OCI-LY1 (cell line): Measurements from ENCODE around the gene SLC13A2.

ENCODE experiments used
- H2AFZ ChIP-seq: fragments of 200-600 bp; sonication (generic), shearing (Covaris generic); 2 replicates; pipeline ENCODE4 v1.6.0; 2014; ENCODE audit warnings: antibody characterized with exemption, mild to moderate bottlenecking, low read length
- H3F3A ChIP-seq: fragments of 200-600 bp; sonication (generic), shearing (Covaris generic); 2 replicates; pipeline ENCODE4 v1.6.0; 2014; ENCODE audit warnings: mild to moderate bottlenecking, antibody characterized with exemption, low read length, moderate library complexity; ENCODE audit not compliant: insufficient read depth
- H3K27ac ChIP-seq: fragments of 200-600 bp; sonication (generic); 2 replicates; pipeline ENCODE4 v1.5.1; 2014; ENCODE audit warnings: low read length, mixed run types, mild to moderate bottlenecking, low read depth; ENCODE audit not compliant: poor library complexity, severe bottlenecking
- H3K27me3 ChIP-seq: fragments of 200-600 bp; sonication (generic); 2 replicates; pipeline ENCODE4 v1.6.0; 2014; ENCODE audit warnings: antibody characterized with exemption, mild to moderate bottlenecking, low read length, moderate library complexity; ENCODE audit not compliant: insufficient read depth
- H3K36me3 ChIP-seq: fragments of 200-600 bp; sonication (generic); 2 replicates; pipeline ENCODE4 v1.6.1; 2014; ENCODE audit warnings: mild to moderate bottlenecking, antibody characterized with exemption, low read length, moderate library complexity, mixed read lengths; ENCODE audit not compliant: insufficient read depth
- H3K4me1 ChIP-seq: fragments of 200-600 bp; sonication (generic); 2 replicates; pipeline ENCODE4 v1.5.1; 2014; ENCODE audit warnings: mild to moderate bottlenecking, low read length, moderate library complexity; ENCODE audit not compliant: insufficient read depth, severe bottlenecking
- H3K4me2 ChIP-seq: fragments of 200-600 bp; sonication (generic), shearing (Covaris generic); 2 replicates; pipeline ENCODE4 v1.6.1; 2014; ENCODE audit warnings: low read length
- H3K4me3 ChIP-seq: fragments of 200-600 bp; sonication (generic); 2 replicates; pipeline ENCODE4 v1.5.1; 2014; ENCODE audit warnings: low read length, low read depth, mild to moderate bottlenecking, mixed read lengths; ENCODE audit not compliant: poor library complexity, severe bottlenecking
- H3K79me2 ChIP-seq: fragments of 200-600 bp; shearing (Covaris generic); 2 replicates; pipeline ENCODE4 v1.6.1; 2016; ENCODE audit warnings: mixed run types, low read length, mixed read lengths; ENCODE audit not compliant: insufficient read depth
- H3K9ac ChIP-seq: fragments of 200-600 bp; sonication (generic), shearing (Covaris generic); 2 replicates; pipeline ENCODE4 v1.6.1; 2014; ENCODE audit warnings: mild to moderate bottlenecking, low read length, mixed read lengths
- H3K9me2 ChIP-seq: fragments of 200-600 bp; sonication (generic), shearing (Covaris generic); 2 replicates; pipeline ENCODE4 v1.6.1; 2014; ENCODE audit warnings: low read depth, mild to moderate bottlenecking, low read length, mixed read lengths
- H3K9me3 ChIP-seq: fragments of 200-600 bp; shearing (Covaris generic); 2 replicates; pipeline ENCODE4 v1.6.1; 2014; ENCODE audit warnings: low read length, mixed read lengths
- H4K20me1 ChIP-seq: fragments of 200-600 bp; sonication (generic), shearing (Covaris generic); 2 replicates; pipeline ENCODE4 v1.6.0; 2016; ENCODE audit warnings: mild to moderate bottlenecking, low read length; ENCODE audit not compliant: insufficient read depth
- CTCF ChIP-seq: fragments of 200-600 bp; sonication (generic), shearing (Covaris generic); IDR thresholded peaks from 2 replicates; pipeline ENCODE4 v1.5.1; 2017; ENCODE audit warnings: mild to moderate bottlenecking, antibody characterized with exemption, low read length, moderate library complexity, mixed read lengths
- EZH2 ChIP-seq: fragments of 200-600 bp; sonication (generic), shearing (Covaris generic); IDR thresholded peaks from 2 replicates; pipeline ENCODE4 v1.8.0; 2017; ENCODE audit warnings: borderline replicate concordance, mixed run types, mild to moderate bottlenecking, antibody characterized with exemption, low read length, moderate library complexity, mixed read lengths

SLC13A2 gene

GRCh38 chr17:28511858-28512461, 38.5 kb downstream of the SLC13A2 start:
- H3K27me3 ChIP-seq = peaks cover 10% of the 10 kb centered on the region
- H3K9ac ChIP-seq = no peak overlapping the region
- H3K9me2 ChIP-seq = no peaks in the 10 kb centered on the region
- H3F3A ChIP-seq = no peaks in the 10 kb centered on the region
- no peak overlapping the region for H3K4me2 ChIP-seq
- H3K9me3 ChIP-seq = 0 out of 2 replicates have a peak, but pooled peaks cover 3% of the 10 kb centered on the region
- no peaks in the 10 kb centered on the region for H3K4me1 ChIP-seq
- H3K4me3 ChIP-seq = no peak overlapping the region
- no peak overlapping the region for H2AFZ ChIP-seq
- TF ChIP-seq CTCF = no peak
- no peak for TF ChIP-seq EZH2
- H3K36me3 ChIP-seq = no peaks in the 10 kb centered on the region; the same call in 1 of the 2 replicates
- no peak overlapping the region for H3K27ac ChIP-seq
- H4K20me1 ChIP-seq = no peaks in the 10 kb centered on the region
- H3K79me2 ChIP-seq = no peaks in the 10 kb centered on the region

GRCh38 chr17:28513476-28513875, 40.0 kb downstream of the SLC13A2 start:
- H3K9me2 ChIP-seq = no peaks in the 10 kb centered on the region
- TF ChIP-seq EZH2 (no peak), CTCF (no peak)
- H3K27me3 ChIP-seq = peaks cover 10% of the 10 kb centered on the region
- H3K9ac ChIP-seq = no peak overlapping the region
- no peaks in the 10 kb centered on the region; the same call in 1 of the 2 replicates for H3K36me3 ChIP-seq
- no peaks in the 10 kb centered on the region for H3K79me2 ChIP-seq
- no peaks in the 10 kb centered on the region for H3F3A ChIP-seq
- H2AFZ ChIP-seq = no peak overlapping the region
- no peak overlapping the region for H3K27ac ChIP-seq
- no peaks in the 10 kb centered on the region for H4K20me1 ChIP-seq
- no peak overlapping the region for H3K4me2 ChIP-seq
- H3K9me3 ChIP-seq = 0 out of 2 replicates have a peak, but pooled peaks cover 3% of the 10 kb centered on the region
- no peak overlapping the region for H3K4me3 ChIP-seq
- no peaks in the 10 kb centered on the region for H3K4me1 ChIP-seq

- Histone ChIP-seq H3K27ac (no peak overlapping the region), H3K9ac (no peak overlapping the region), H4K20me1 (no peaks in the 10 kb centered on the region), H3K79me2 (no peaks in the 10 kb centered on the region), H3F3A (no peaks in the 10 kb centered on the region), H3K4me3 (no peak overlapping the region), H3K4me1 (no peaks in the 10 kb centered on the region), H3K36me3 (no peaks in the 10 kb centered on the region; the same call in 1 of the 2 replicates), H3K4me2 (no peak overlapping the region), H3K9me3 (0 out of 2 replicates have a peak, but pooled peaks cover 3% of the 10 kb centered on the region), H2AFZ (no peak overlapping the region), H3K9me2 (no peaks in the 10 kb centered on the region), H3K27me3 (peaks cover 10% of the 10 kb centered on the region)
- TF ChIP-seq CTCF = no peak
- no peak for TF ChIP-seq EZH2
Observed at GRCh38 chr17:28514561-28515002, 41.1 kb downstream of the SLC13A2 start.
